Limb (tissue), 2 donors: Measurements from ENCODE around the gene SSTR4.

Experiments
- DNase-seq, 2 donors: peaks; one replicate each; pipeline ENCODE4 v3.0.0-alpha.2; 2016; ENCODE audit errors: extremely low spot score in 2 of 2

Gene SSTR4

GRCh38 chr20:23086056-23086566, 51.0 kb downstream of the SSTR4 start, which contains the start of gene CD93:
CD93 (minus strand) TSS chr20:23086324; CDS start chr20:23086192, 132 bp downstream.
- no peak for DNase-seq

GRCh38 chr20:23086931-23087411, 51.9 kb downstream of the SSTR4 start:
- no peak for DNase-seq

GRCh38 chr20:23087587-23088251, 52.6 kb downstream of the SSTR4 start:
- DNase-seq: no peak
